GM10847 (cell line): Measurements from ENCODE around the gene AGPAT3.

Experiments
- POLR2A ChIP-seq: IDR thresholded peaks from 2 replicates; pipeline ENCODE4 v1.6.1; 2011; ENCODE audit not compliant: insufficient read length; ENCODE audit errors: extremely low read depth

AGPAT3 gene

GRCh38 chr21:43928222-43929125, 63.5 kb downstream of the AGPAT3 start:
- TF ChIP-seq POLR2A: no peak

DNA sequence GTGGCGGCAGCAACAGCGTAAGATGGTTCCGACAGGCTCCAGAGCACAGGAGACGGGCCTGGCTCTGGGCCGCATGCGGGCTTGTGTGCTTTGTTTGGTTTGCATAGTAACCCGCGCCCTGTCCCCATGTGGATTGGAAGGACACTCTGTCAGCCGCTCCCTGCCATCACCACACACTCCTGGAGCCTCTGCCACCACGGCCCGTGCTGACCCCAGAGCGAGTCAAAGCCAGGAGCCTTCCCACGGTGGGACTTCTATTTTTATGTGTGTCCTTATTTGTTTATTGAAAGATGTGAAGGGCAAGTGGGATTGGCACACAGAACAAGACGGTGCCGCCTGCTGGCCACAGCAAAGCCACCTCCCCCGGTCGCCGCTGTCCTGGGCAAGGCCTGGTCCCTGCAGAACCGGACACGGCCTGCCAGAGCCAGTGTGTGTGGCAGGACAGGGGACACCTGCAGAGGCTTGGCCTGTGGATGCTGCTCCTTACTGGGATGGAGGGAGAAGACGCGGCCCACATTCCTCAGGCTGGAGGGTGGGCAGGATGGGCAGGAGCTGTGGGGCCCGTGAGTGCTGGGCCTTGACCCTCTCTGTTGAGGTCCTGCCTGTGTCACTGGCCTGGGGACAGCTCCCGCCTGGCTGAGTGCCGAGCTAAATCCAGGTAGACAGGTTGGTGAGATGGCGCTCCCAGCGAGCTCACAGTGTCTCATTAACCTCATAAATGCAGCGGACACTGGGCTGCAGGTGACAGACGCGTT, 64.4 kb downstream of the AGPAT3 start:
- TF ChIP-seq POLR2A: no peak

DNA sequence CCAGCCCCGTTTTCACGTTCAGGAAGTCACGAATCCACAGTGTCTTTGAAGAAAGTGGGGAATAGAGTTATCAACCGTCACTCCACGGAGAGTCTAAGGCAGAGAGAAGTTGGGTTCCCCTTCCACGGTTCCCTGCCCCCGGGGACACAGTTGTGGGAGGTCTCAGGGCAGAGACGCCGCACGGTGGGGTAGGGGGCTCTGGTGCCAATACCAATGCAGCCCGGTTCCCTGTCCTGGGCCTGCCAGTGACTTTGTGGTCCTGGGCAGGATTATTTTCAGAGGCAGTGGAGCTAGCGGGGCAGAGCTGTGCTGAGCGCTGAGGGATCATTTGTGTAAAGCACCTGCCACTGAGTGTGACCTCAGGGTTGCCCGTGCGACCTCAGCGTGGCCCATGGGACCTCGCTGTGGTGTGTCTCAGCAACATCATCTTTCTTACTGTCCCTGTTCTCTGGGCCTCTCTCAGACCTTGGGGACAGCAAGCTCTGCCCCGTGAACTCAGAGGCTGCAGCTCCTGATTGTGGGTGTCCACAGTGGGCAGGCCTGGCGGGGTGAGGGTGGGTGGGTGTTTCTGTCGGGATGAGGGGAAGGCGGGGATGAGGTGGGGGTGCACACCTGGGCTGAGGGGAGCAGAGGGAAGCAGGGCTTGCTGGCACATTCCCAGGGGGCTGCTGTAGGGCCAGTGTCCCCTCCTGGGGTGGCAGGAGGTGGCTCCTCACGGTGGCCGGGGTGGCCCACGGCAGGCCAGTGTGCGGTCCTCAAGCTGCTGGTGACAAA, 65.2 kb downstream of the AGPAT3 start:
- TF ChIP-seq POLR2A: no peak

DNA sequence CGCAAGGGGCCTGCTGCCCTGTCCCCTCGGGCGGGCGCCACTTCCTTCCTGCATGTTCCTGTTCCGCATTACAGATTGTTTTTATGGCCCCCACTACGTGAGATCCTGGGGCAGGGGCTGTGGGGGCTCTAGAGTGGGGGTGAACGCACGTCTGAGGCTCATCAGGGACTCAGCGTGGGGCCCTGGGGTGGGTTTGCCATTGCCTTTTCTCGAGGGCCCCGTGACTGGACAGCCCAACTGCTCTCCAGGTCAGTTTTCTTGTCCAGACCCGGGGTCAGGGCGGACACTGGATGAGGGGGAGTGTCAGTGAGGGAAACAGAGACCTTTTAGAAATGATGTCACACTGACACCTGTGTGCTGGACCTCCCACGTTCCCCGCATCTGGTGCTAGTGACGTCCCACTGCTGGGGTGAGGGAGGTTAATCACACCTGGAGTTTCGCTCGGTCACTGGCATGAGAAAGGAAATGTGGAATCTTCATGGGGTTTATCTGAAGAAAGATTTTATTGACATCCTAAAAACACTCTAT, 65.9 kb downstream of the AGPAT3 start:
- no peak for TF ChIP-seq POLR2A

- TF ChIP-seq POLR2A: no peak
Measured at GRCh38 chr21:43931489-43931888, 66.5 kb downstream of the AGPAT3 start.

DNA sequence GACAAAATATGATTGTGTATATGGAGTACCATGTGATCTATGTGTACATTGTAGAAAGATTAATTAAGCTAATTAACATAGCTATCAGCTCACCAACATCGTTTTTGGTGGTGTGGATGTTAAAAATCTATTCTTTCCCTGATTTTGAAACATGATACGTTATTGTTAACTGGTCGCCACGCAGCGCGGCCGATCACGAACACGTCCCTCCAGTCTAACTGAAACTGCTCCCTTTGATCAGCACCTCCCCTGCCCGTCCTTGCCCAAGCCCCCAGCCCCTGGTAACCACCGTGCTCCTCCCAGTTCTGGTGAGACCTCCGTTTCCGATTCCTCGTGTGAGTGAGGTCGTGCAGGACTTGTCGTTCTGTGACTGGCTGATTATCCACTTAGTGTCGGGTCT, 67.0 kb downstream of the AGPAT3 start:
- no peak for TF ChIP-seq POLR2A

DNA sequence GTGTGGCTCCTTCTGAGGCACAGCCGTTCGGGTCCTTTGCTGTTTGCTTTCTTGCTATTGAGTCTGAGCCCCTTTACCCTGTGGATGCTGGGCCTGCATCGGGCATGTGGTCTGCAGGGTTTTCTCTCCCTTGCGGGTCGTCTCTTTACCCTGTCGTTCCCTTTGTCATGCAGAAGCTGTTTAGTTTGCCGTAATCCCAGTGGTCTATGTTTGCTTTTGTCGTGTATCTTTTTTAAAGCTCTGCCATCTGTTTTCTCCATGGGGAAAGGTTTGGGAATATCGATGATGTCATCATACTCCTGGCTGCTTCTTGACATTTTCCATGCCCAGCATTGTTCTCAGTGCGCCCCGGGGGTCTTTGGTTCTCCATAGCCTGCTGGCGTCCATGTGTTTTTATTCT, 68.2 kb downstream of the AGPAT3 start:
- TF ChIP-seq POLR2A: no peak

DNA sequence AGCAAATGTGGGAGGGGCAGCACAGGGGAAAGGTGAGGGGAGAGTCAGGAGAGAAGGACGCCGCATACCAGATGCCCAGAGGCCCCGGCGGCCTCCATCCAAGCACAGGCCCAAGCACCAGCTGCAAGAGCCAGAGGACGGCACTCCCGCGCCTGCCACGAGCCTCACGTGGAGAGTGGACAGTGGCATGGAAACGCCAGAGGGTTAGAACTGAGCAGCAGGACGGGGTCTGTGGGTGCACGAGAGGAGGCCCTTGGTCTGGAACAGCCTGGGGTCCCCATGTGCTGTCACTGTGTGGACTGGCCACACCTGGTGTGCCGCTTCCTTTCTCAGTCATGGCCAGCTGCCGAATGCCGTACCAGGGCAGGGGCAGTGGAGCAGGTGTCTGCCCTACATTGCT, 68.7 kb downstream of the AGPAT3 start:
- no peak for TF ChIP-seq POLR2A

DNA sequence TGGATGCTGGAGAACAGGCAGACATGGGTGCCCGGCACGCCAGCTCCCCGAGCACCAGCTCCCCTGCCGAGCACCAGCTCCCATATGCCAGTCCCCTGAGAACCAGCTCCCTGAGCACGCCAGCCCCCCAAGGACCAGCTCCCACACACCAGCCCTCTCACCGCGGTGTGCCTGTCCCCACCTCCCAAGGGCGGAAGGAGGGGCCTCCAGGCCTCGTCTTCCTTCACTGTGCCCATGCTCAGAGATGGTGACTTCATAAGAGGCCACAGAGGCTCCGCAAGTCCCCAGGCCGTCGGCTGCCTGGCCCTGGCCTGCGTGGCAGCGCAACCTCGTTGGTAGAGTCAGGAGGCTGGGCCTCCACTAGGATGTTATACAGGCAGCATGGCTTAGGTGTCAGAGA, 69.1 kb downstream of the AGPAT3 start:
- TF ChIP-seq POLR2A: no peak

- TF ChIP-seq POLR2A: no peak
Measured at GRCh38 chr21:43934716-43935705, 70.0 kb downstream of the AGPAT3 start.

DNA sequence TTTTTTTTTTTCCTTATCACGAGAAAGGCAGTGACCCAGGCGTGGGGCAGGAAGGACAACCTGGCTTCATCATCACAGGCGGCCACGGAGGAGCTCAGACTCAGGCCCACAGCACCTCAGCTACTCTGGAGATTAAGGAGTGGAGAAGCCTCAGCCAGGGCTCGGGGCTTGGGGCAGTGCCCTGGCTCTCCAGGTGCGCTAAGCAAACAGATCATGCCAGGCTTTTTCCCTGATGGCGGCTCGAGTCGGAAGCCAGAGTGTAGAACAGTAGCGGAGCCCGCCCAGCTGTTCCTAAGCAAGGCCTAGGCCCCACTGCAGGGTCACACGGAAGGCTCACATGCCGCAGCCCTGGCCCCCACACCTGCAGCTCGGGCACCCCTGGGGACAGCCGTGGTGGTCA, 70.7 kb downstream of the AGPAT3 start:
- no peak for TF ChIP-seq POLR2A

DNA sequence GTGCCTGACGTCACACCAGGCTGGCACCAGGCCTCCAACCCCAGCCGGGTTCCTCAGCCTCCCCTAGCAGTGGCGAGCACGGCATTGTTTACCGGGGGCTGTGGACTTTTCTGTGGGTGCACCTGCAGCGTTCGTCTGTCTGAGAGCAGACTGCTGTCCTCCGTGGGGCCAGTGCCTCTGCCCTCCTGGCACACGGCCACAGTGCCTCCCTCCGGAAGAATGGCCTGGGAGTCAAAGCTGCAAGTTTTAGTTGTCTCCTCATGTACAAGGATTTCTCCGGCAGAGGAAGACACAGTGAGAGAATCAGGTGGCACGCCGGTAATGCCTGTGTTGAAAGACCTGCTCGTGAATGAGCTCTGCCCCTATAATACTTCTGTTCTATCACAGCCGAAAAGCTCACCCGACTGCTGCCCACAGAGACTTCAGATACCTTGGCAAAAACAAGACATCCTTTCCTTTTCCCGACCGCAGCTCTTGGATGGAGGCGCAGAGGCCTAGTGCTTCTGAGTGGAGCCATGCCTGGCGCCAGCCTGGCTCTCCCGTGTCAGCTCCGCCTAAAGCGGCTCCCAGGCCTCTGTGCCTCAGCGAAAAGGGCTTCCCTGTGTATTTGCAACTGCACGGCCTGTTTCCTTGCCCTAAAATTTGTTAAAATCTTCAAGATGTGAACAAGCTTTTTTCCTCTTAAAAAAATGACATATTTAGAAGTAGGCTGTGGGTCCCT, 71.4 kb downstream of the AGPAT3 start:
- no peak for TF ChIP-seq POLR2A

GRCh38 chr21:43937051-43937832, 72.2 kb downstream of the AGPAT3 start:
- no peak for TF ChIP-seq POLR2A

DNA sequence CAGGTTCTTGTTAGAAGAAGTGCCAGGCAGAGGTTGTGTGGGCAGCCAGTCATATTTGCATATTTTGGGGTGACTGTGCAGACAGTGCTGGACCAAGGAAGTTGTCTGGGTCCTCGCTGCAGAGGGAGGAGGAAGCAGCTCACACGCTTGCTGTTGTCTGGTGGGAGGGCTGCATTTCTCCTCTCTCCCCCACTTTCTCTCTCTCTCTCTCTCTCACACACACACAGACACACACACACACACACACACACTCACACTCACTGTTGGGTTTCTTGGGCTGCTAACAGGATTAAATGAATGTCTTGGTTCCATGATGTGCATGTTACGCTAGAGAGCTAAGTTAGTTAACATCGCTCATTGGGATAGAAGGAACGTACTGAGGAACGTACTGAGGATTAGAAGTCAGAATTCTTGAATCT, 72.9 kb downstream of the AGPAT3 start:
- TF ChIP-seq POLR2A: no peak
